B cell (primary cell): ENCODE measurements around the gene CYREN. TPM values are rescaled to one million over a fixed set of nuclear protein-coding genes. Genes with fewer than 3 reads are reported as not detected.
"Not testable (repeated sequence)": the region's sequence is repeated elsewhere in the genome, so short reads cannot be mapped to it uniquely, and the experiment has no call there.

Experiments used
- ATAC-seq: fragments of 200-7000 bp; cut with Tn5 transposase; one replicate; pipeline ENCODE4 v1.10.0; 2021; ENCODE audit warnings: low read depth, mild to moderate bottlenecking, moderate number of reproducible peaks, moderate library complexity
- CTCF ChIA-PET: fragments of 350-600 bp; sonication (Branson Sonifier 250); formaldehyde crosslinking; loops from one replicate; lab custom pipeline; 2021; ENCODE audit warnings: antibody characterized with exemption, inconsistent platforms; lab: Charles Lee
- POLR2A ChIA-PET: fragments of 350-600 bp; sonication (Branson Sonifier 250); formaldehyde crosslinking; loops from one replicate; lab custom pipeline; 2021; ENCODE audit warnings: antibody characterized with exemption; lab: Charles Lee
- DNase-seq: peaks from one replicate; pipeline ENCODE4 v3.0.0; 2013
- H2AFZ ChIP-seq: 2 replicates; pipeline ENCODE4 v1.6.1; 2012; ENCODE audit warnings: mild to moderate bottlenecking, low read depth, low read length; ENCODE audit not compliant: insufficient read depth, poor library complexity, severe bottlenecking
- H3K27ac ChIP-seq, 2 donors: 1 replicate in 1 of 2; 2 replicates in 1 of 2; pipeline ENCODE4 v1.5.1; 2012 to 2013; ENCODE audit warnings: low read length in 2 of 2, mild to moderate bottlenecking in 2 of 2, moderate library complexity in 1 of 2
- H3K27me3 ChIP-seq, 4 experiments: fragments of 200-600 bp in 1 of 4; sonication (generic) in 1 of 4; replicated peaks in 1 of 4; 1 replicate in 2 of 4; 2 replicates in 2 of 4; pipeline versions ENCODE4 v1.6.1 to v1.7.0; 2013 to 2016; ENCODE audit warnings: low read length in 3 of 4, mild to moderate bottlenecking in 2 of 4, mixed read lengths in 1 of 4, moderate library complexity in 1 of 4; ENCODE audit not compliant: insufficient read depth in 4 of 4, control insufficient read depth in 3 of 4; ENCODE audit errors: control extremely low read depth in 1 of 4
- H3K36me3 ChIP-seq, 2 experiments: replicated peaks in 1 of 2; 1 replicate in 1 of 2; 2 replicates in 1 of 2; pipeline versions ENCODE4 v1.6.1 to v1.7.1; 2013; ENCODE audit warnings: low read length in 1 of 2; ENCODE audit not compliant: insufficient read depth in 2 of 2, control insufficient read depth in 1 of 2; ENCODE audit errors: control extremely low read depth in 1 of 2, extremely low read depth in 1 of 2
- H3K4me1 ChIP-seq, 2 donors: fragments of 200-600 bp in 1 of 2; sonication (generic) in 1 of 2; 1 replicate in 1 of 2; 2 replicates in 1 of 2; pipeline versions ENCODE4 v1.5.1 to v1.6.1; 2013 to 2017; ENCODE audit warnings: low read length in 2 of 2; ENCODE audit not compliant: control insufficient read depth in 2 of 2, insufficient read depth in 2 of 2
- H3K4me2 ChIP-seq: replicated peaks from 2 replicates; pipeline ENCODE3; 2012; ENCODE audit warnings: mild to moderate bottlenecking, low read depth, low read length; ENCODE audit not compliant: poor library complexity, severe bottlenecking
- H3K4me3 ChIP-seq, 5 experiments: fragments of 200-600 bp in 1 of 5; sonication (generic) in 1 of 5; 1 replicate in 3 of 5; 2 replicates in 2 of 5; pipeline versions ENCODE4 v1.5.1 to v1.7.0; 2011 to 2016; ENCODE audit warnings: low read length in 4 of 5, mild to moderate bottlenecking in 4 of 5, low read depth in 2 of 5, control low read depth in 1 of 5, moderate library complexity in 1 of 5; ENCODE audit not compliant: insufficient read depth in 1 of 5; ENCODE audit errors: control extremely low read depth in 1 of 5, extremely low read depth in 1 of 5
- H3K79me2 ChIP-seq: fragments of 200-600 bp; sonication (generic); one replicate; pipeline ENCODE4 v1.6.0; 2016; ENCODE audit warnings: low read length; ENCODE audit not compliant: control insufficient read depth, insufficient read depth
- H3K9ac ChIP-seq: fragments of 200-600 bp; sonication (generic); 2 replicates; pipeline ENCODE4 v1.6.1; 2017; ENCODE audit warnings: mild to moderate bottlenecking, low read length, moderate library complexity
- H3K9me3 ChIP-seq, 3 donors: one replicate each; pipeline versions ENCODE4 v1.6.1 to v1.7.1; 2013; ENCODE audit warnings: low read length in 2 of 3; ENCODE audit not compliant: control insufficient read depth in 2 of 3, insufficient read depth in 1 of 3; ENCODE audit errors: control extremely low read depth in 1 of 3
- H4K20me1 ChIP-seq: 2 replicates; pipeline ENCODE4 v1.6.0; 2012; ENCODE audit warnings: mild to moderate bottlenecking, low read length; ENCODE audit not compliant: insufficient read depth, control insufficient read depth, poor library complexity, severe bottlenecking
- H3K27ac Mint-ChIP-seq: one replicate; pipeline ENCODE4 v1.8.0; 2021; ENCODE audit warnings: mixed read lengths
- H3K27me3 Mint-ChIP-seq: one replicate; pipeline ENCODE4 v1.8.0; 2021; ENCODE audit warnings: mixed read lengths
- H3K4me1 Mint-ChIP-seq: one replicate; pipeline ENCODE4 v1.8.0; 2021; ENCODE audit warnings: mixed read lengths
- H3K4me3 Mint-ChIP-seq: one replicate; pipeline ENCODE4 v1.8.0; 2021; ENCODE audit warnings: mixed read lengths
- H3K9me3 Mint-ChIP-seq: one replicate; pipeline ENCODE4 v1.8.0; 2022; ENCODE audit warnings: mixed read lengths; ENCODE audit not compliant: insufficient read depth
- EZH2 ChIP-seq: IDR thresholded peaks from 2 replicates; pipeline ENCODE4 v1.6.1; 2012; ENCODE audit warnings: borderline replicate concordance, low read depth, mild to moderate bottlenecking, moderate library complexity, low read length; ENCODE audit not compliant: insufficient read depth, poor library complexity, severe bottlenecking
- WGBS: methylation state at CpG from one replicate; pipeline ENCODE4 v1.1.5; 2013; ENCODE audit warnings: missing lambda C conversion rate; ENCODE audit not compliant: insufficient coverage; 5-methylcytosine and 5-hydroxymethylcytosine counted together
- intact Hi-C: fragments of 100-400 bp; cut with micrococcal nuclease; formaldehyde crosslinking; loops from one replicate; pipeline ENCODE4 v1.10.0; 2022
- polyA plus RNA-seq: library from polyadenylated mRNA; depleted of rRNA; stranded (reverse); fragments of >200 nt; gene quantifications from 2 replicates; pipeline ENCODE4 v1.2.3, GENCODE V29; 2012
- total RNA-seq, 2 donors: library from RNA; stranded (reverse); fragments of 120-200 nt in 1 of 2; gene quantifications; 1 replicate in 1 of 2; 2 replicates in 1 of 2; pipeline versions ENCODE4 v1.2.3 to v1.2.4, GENCODE V29; 2013 to 2022
- TF ChIP-seq, protein P1 (sequence below): fragments of 200-600 bp; IDR thresholded peaks from one replicate; pipeline ENCODE4 v1.8.0; 2022; ENCODE audit warnings: antibody characterized with exemption, mild to moderate bottlenecking

Gene CYREN
- total and polyA plus RNA-seq, 2 donors (not counting 1 experiment from before 2014, with no cell fraction given) = 19.2 to 54.6 TPM

DNA sequence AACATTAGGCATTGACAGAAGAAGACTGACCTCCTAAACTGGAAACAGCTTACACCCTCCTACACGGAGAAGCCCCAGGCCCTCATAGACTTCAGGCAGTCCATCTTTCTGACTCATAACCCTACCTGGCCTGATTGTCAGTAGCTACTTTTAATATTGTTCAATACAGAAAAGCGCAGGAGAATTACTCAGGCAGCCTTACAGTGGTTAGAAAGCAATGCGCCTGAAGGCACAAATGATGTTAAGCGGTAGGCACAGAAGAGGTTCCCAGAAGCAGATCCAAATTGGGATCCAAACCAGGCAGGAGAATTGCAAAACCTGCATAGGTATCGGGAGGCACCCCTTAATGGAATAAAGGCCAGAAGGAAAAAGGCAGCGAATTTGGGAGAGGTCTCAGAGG, 5.4 kb upstream of the CYREN start:
- Mint-ChIP-seq H3K27me3 (no peaks in the 10 kb centered on the region), H3K4me1 (peaks cover 15% of the 10 kb centered on the region), H3K27ac (no peak overlapping the region), H3K4me3 (no peak overlapping the region), H3K9me3 (peaks cover 5% of the 10 kb centered on the region)
- DNase-seq = no peak
- Histone ChIP-seq H3K27me3 (no peaks in the 10 kb centered on the region), H3K9me3 (peaks cover under 1 to 18% (median 17%) of the 10 kb centered on the region in 3 donors), H3K27ac (no peak overlapping the region), H3K79me2 (no peaks in the 10 kb centered on the region), H3K36me3 (peaks cover 0 to 2% of the 10 kb centered on the region in 2 experiments), H3K4me1 (peaks cover 7 to 13% of the 10 kb centered on the region in 2 donors), H3K4me3 (no peak overlapping the region), H3K4me2 (no peak overlapping the region), H3K9ac (no peak overlapping the region), H4K20me1 (no peaks in the 10 kb centered on the region), H2AFZ (no peak overlapping the region)
- WGBS = 97% methylated on average over 6 of the region's 6 CpGs
- ATAC-seq = no peak
- ChIA-PET CTCF (interaction anchor here (4.0 kb wide), 1 partner anchor 190 kb away, joined by 12 read pairs; the partner anchor contains the start of gene AGBL3), POLR2A (no interaction called here)
- intact Hi-C loops = no loop called here
- TF ChIP-seq, protein P1, sequence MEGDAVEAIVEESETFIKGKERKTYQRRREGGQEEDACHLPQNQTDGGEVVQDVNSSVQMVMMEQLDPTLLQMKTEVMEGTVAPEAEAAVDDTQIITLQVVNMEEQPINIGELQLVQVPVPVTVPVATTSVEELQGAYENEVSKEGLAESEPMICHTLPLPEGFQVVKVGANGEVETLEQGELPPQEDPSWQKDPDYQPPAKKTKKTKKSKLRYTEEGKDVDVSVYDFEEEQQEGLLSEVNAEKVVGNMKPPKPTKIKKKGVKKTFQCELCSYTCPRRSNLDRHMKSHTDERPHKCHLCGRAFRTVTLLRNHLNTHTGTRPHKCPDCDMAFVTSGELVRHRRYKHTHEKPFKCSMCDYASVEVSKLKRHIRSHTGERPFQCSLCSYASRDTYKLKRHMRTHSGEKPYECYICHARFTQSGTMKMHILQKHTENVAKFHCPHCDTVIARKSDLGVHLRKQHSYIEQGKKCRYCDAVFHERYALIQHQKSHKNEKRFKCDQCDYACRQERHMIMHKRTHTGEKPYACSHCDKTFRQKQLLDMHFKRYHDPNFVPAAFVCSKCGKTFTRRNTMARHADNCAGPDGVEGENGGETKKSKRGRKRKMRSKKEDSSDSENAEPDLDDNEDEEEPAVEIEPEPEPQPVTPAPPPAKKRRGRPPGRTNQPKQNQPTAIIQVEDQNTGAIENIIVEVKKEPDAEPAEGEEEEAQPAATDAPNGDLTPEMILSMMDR = no peak
- TF ChIP-seq EZH2 = no peak

DNA sequence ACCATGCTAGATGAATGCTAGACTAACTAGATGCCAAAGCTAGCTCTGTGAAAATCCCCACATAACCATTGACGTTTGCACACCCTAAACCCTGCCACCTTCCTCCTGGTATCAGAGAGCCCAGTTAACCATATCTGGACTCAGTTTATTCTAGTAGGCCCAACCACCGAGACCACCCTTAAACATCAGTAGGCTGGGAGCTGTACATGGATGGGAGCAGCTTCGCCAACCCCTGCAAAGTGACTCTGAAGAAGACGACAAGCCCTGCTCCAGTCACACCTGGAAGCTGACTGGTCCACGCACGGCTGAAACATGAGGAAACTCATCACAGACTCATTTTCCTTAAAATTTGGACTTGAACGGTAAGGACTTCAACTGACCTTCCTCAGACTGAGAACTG, 4.4 kb upstream of the CYREN start:
- Mint-ChIP-seq H3K9me3 (no peaks in the 10 kb centered on the region), H3K4me1 (peaks cover 19% of the 10 kb centered on the region), H3K27ac (no peak overlapping the region), H3K4me3 (no peak overlapping the region), H3K27me3 (no peaks in the 10 kb centered on the region)
- Histone ChIP-seq H3K9me3 (peaks cover 0 to 14% (median 8%) of the 10 kb centered on the region in 3 donors), H4K20me1 (no peaks in the 10 kb centered on the region), H3K27ac (no peak overlapping the region), H3K79me2 (no peaks in the 10 kb centered on the region), H3K9ac (no peak overlapping the region), H3K27me3 (no peaks in the 10 kb centered on the region), H2AFZ (no peak overlapping the region), H3K4me3 (no peak overlapping the region), H3K4me2 (no peak overlapping the region), H3K4me1 (peaks cover 7 to 14% of the 10 kb centered on the region in 2 donors), H3K36me3 (peaks cover 0 to 2% of the 10 kb centered on the region in 2 experiments)
- POLR2A ChIA-PET = interaction anchor here (1.2 kb wide), 1 partner anchor 12 kb away, joined by 3 read pairs; no protein-coding TSS in a partner anchor
- ATAC-seq (no peak), DNase-seq (no peak)
- TF ChIP-seq, protein P1 = no peak
- TF ChIP-seq EZH2 = no peak
- intact Hi-C loops = loop anchor here (5.0 kb wide), 1 partner anchor 543 kb away; no protein-coding TSS in a partner anchor
- WGBS = 93% methylated on average over 5 of the region's 7 CpGs
- CTCF ChIA-PET = interaction anchor here (1.2 to 4.0 kb wide), 3 partner anchors 14 to 742 kb away, joined by 3 to 12 read pairs (median 3); partner anchors contain the start of gene AGBL3

DNA sequence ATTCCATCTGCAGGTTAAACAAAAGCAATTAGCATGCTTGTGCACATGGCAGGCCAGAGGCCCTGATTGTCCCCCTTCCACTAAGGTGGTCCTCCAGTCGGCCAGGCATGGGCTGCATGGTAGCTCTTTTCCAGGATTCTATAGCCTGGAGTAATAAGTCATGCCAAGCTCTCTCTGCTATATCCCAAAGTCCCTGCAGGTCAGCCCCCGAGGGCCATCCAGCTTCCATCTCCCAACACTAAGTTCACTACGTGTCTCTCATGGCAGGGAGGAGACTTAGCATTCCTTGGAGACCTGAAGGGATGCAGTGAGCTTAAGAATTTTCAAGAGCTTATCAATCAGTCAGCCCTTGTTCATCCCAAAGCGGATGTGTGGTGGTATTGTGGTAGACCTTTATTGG, 3.4 kb upstream of the CYREN start:
- H4K20me1 ChIP-seq, H3K4me3 ChIP-seq, H3K36me3 ChIP-seq, H3K4me3 Mint-ChIP-seq, H3K9me3 ChIP-seq, H3K27ac Mint-ChIP-seq, DNase-seq, ATAC-seq, H3K4me2 ChIP-seq, H2AFZ ChIP-seq, H3K27ac ChIP-seq, POLR2A ChIA-PET, H3K9ac ChIP-seq, H3K9me3 Mint-ChIP-seq, H3K79me2 ChIP-seq, H3K27me3 ChIP-seq, H3K27me3 Mint-ChIP-seq: not testable (repeated sequence)
- CTCF ChIA-PET = interaction anchor here (1.2 to 4.0 kb wide), 2 partner anchors 188 to 741 kb away, joined by 3 to 12 read pairs; partner anchors contain the start of gene AGBL3
- 100% methylated on average over 1 of the region's 4 CpGs for WGBS
- H3K4me1 Mint-ChIP-seq = peaks cover 29% of the 10 kb centered on the region
- intact Hi-C loops = loop anchor here (5.0 kb wide), 1 partner anchor 542 kb away; no protein-coding TSS in a partner anchor
- peaks cover 17 to 25% of the 10 kb centered on the region in 2 donors for H3K4me1 ChIP-seq
